ENCODE results near the gene NXT2.
"Not testable (repeated sequence)": the region's sequence is repeated elsewhere in the genome, so short reads cannot be mapped to it uniquely, and the experiment has no call there.

The NXT2 gene

GRCh38 chrX:109536439-109537323 lies at the start of gene NXT2:
Gene NXT2 (plus strand): TSS chrX:109536844. CDS start chrX:109537007, 163 bp downstream.
- peak; percentile 82 for DNase-seq (ENCODE audit: low spot score)

DNA sequence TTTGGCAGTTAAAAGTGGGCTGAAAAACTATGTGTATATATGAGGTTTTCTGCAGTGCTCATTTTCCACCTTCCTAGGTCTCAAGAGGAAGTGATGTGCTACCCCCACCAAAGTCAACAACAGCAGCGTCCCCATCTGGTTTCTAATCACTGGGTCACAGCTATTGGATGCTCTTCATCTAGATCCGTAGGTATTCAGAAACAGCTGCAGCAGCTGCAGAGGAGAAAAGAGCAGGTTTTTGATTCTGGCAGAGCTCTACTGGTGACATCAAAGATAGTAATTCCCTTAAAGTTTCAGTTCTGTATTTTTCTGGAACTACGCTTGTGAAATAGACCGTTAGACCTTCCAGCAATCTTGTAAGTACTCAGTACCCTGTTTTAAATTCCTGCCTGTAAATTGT lies 49.0 kb upstream of the NXT2 start:
- DNase-seq (ENCODE audit: low spot score), result no peak

- no peak for DNase-seq (ENCODE audit: low spot score)
Observed at GRCh38 chrX:109489174-109489573, 47.5 kb upstream of the NXT2 start.

GRCh38 chrX:109498434-109498833 lies 38.2 kb upstream of the NXT2 start:
- no peak for DNase-seq (ENCODE audit: low spot score)

- DNase-seq (ENCODE audit: low spot score), result no peak
Observed at GRCh38 chrX:109501176-109501575, 35.5 kb upstream of the NXT2 start.

DNA sequence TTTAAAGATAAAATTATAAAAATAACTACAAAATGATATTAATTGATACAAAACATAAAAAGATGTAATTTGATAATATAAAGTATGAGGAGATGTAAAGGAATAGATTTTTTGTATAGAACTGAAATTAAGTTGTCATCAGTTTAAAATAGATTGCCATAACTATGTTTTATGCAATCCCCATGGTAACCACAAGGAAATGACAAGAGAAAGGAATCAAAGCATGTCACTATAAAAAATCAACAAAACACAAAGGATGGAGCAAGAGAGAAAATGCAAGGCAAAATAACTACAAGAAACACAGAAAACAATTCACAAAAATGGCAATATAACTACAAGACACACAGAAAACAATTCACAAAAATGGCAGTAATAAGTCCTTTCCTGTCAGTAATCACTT lies 27.7 kb upstream of the NXT2 start:
- no peak for DNase-seq (ENCODE audit: low spot score)

DNA sequence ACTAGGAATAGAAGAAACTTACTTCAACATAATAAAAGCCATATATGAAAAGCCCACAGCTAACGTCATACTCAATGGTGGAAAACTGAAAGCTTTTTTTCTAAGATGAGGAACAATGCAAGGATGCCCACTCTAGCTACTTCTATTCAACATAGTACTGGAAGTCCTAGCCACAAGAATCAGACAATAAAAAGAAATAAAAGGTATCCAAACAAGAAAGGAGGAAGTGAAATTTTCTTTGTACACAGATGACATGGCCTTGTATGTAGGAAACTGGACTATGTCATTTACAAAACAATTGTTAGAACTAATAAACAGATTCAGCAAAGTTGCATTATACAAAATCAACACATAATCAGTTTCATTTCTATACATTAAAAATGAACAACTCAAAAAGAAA lies 25.5 kb upstream of the NXT2 start:
- DNase-seq (ENCODE audit: low spot score), result no peak

DNA sequence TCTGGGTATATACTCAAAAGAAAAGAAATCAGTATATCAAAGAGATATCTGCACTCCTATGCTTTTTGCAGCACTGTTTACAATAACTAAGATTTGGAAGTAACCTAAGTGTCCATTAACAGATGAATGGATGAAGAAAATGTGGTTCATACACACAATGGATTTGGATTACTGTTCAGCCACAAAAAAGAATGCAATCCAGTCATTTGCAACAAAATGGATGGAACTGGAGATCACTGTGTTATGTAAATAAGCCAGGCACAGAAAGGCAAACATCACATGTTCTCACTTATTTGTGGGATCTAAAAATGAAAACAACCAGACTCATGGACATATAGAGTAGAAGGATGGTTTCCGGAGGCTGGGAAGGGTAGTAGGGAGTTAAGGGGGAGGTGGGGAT lies 17.6 kb upstream of the NXT2 start:
- DNase-seq (ENCODE audit: low spot score), result no peak

DNA sequence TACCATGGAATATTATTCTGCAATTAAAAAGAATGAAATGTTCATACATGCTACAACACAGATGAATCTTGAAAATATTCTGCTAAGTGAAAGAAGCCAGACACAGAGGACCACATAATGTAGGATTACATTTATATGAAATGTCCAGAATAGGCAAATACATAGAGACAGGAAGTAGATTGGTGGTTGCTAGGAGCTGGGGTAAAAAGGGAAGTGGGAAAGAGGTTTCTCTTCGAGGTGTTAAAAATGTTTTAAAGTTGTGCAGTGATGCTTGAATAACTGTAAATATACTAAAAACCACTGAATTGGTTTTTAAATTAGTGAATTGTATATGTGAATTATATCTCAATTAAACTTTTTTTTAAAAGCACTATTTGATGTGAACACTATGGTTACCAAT lies 3.6 kb upstream of the NXT2 start:
- DNase-seq (ENCODE audit: low spot score), result no peak

DNA sequence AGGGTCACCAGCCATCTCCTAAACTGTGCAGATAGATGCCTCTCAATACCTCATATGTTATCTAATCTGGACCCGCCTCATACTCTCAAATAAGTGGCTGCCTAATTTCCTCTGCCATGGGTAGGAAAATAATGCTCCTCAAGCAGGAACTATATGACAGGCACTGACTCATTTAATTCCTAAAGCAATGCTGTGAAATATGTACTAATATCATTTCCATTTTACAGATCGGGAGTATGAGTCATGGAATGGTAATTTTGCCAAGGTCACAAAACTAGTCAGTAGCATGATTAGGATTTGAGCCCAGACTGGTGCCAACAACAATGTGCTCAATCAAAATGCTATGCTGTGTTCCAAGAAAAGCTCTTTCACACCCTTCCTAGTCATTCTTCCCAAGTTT lies 3.0 kb upstream of the NXT2 start:
- no peak for DNase-seq (ENCODE audit: low spot score)

- DNase-seq (ENCODE audit: low spot score), result no peak
Observed at GRCh38 chrX:109534933-109535332, 1.7 kb upstream of the NXT2 start.

- no peak for DNase-seq (ENCODE audit: low spot score)
Observed at GRCh38 chrX:109535578-109535977, 1.1 kb upstream of the NXT2 start.

- no peak for DNase-seq (ENCODE audit: low spot score)
Observed at GRCh38 chrX:109537324-109537665, 651 bp downstream of the NXT2 start.

- not testable (repeated sequence) for DNase-seq (ENCODE audit: low spot score)
Observed at GRCh38 chrX:109539007-109539406, 2.4 kb downstream of the NXT2 start.

DNA sequence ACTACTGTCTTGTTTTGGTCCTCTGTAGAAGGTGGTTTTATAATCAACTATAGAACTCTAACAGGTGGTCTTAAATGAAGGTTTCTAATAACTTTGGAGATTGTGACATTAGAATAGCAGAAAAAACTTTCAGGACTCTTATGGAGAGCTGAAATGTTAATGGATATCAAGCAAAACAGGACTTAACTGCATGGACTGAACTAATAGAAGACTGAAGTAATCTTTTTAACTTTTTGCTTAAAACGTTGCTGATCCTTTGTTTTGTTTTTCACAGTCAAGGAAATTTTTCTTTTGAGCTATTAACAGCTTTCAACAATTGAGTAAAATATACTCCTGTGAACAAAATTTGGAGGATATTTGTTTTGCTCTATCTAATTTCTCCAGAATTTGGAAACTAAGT lies 17.2 kb downstream of the NXT2 start:
- DNase-seq (ENCODE audit: low spot score), result no peak

- DNase-seq (ENCODE audit: low spot score), result not testable (repeated sequence)
Observed at GRCh38 chrX:109576083-109576482, 39.4 kb downstream of the NXT2 start.

- no peak for DNase-seq (ENCODE audit: low spot score)
Observed at GRCh38 chrX:109577055-109577454, 40.4 kb downstream of the NXT2 start.

DNA sequence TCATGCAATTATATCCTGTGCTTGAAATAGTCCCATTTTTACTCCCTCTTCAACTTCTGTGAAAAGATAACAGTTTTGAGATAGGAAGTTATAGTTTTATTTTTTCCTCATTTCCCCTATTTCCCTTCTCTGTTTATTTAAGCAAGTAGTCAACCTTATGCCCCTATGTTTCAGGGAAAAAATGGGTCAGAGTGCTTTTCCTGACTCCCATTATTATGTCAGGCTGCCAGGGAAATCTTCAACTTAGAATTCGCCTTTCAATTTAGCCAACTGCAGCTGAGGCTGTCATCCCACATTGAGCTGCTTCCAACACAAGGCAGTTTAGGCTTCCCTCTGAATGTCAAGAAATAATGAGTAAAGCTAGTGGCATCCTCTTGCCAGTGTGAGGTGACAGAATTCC lies 42.3 kb downstream of the NXT2 start:
- DNase-seq (ENCODE audit: low spot score), result no peak

- no peak for DNase-seq (ENCODE audit: low spot score)
Observed at GRCh38 chrX:109585488-109585887, 48.8 kb downstream of the NXT2 start.

GRCh38 chrX:109590176-109590575 lies 53.5 kb downstream of the NXT2 start:
- no peak for DNase-seq (ENCODE audit: low spot score)
